Mammary epithelial cell (primary cell): ENCODE results near the gene SRP68.

Experiments
- EZH2 ChIP-seq: IDR thresholded peaks from 2 replicates; pipeline ENCODE4 v1.6.1; 2012; ENCODE audit warnings: low read length, inconsistent platforms, borderline replicate concordance
- TF ChIP-seq, protein P1 (sequence below), 2 donors: IDR thresholded peaks in 1 of 2; conservative IDR thresholded peaks in 1 of 2; 2 replicates each; pipeline ENCODE4 v1.5.1; 2011 to 2012; ENCODE audit warnings: inconsistent platforms in 2 of 2, low read length in 2 of 2, mild to moderate bottlenecking in 2 of 2, control low read depth in 1 of 2, low read depth in 1 of 2; ENCODE audit not compliant: insufficient read depth in 1 of 2; ENCODE audit errors: extremely low read depth in 1 of 2

DNA sequence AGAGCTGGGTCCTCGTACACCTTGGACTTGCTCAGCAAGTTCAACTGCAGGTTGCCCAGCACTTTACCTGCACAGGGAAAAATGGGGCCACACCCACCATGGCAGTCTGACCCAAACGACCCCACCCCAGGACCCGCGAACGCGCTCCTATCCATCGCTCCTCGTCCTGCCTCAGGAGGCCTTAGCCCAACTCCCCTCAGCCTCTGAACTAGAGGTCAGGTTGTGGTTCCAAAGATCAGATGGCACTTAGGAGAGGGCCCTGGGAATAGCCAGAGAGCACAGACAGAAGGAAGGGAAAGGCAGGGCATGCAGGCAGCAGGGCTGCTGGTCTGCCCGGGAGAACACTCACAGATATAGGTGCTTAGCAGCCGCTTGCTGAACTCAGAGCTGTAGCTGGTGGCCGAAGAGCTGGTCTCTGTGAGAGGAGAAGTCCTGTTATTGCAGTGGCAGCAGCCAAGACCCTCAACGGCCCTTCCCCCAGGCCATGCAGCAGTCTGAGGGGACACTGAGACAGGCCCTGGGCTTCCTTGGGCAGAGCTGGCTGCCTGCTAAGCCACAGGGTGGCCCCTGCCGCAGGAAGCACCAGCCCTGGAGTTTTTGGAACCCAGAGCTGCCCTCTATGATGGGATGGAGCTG, 13.5 kb upstream of the SRP68 start:
- TF ChIP-seq, protein P1, sequence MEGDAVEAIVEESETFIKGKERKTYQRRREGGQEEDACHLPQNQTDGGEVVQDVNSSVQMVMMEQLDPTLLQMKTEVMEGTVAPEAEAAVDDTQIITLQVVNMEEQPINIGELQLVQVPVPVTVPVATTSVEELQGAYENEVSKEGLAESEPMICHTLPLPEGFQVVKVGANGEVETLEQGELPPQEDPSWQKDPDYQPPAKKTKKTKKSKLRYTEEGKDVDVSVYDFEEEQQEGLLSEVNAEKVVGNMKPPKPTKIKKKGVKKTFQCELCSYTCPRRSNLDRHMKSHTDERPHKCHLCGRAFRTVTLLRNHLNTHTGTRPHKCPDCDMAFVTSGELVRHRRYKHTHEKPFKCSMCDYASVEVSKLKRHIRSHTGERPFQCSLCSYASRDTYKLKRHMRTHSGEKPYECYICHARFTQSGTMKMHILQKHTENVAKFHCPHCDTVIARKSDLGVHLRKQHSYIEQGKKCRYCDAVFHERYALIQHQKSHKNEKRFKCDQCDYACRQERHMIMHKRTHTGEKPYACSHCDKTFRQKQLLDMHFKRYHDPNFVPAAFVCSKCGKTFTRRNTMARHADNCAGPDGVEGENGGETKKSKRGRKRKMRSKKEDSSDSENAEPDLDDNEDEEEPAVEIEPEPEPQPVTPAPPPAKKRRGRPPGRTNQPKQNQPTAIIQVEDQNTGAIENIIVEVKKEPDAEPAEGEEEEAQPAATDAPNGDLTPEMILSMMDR (conservative IDR thresholded peaks at IDR 0.05 in 1 of 2, IDR thresholded peaks at IDR 0.05 in 1 of 2; ENCODE audit: extremely low read depth in 1 of 2, insufficient read depth in 1 of 2, low read depth in 1 of 2, low read length in 2 of 2), result no peak
- no peak for TF ChIP-seq EZH2
